HG03045 (cell line): ENCODE measurements around the gene PELO.
"Not testable (repeated sequence)": the region's sequence is repeated elsewhere in the genome, so short reads cannot be mapped to it uniquely, and the experiment has no call there.

ENCODE experiments used
- ATAC-seq: cut with Tn5 transposase; IDR thresholded peaks from one replicate; pipeline ENCODE4 v1.9.1; 2021; ENCODE audit warnings: mild to moderate bottlenecking, moderate library complexity; ENCODE audit not compliant: unreplicated experiment

The PELO gene

GRCh38 chr5:52800394-52801213, 12.9 kb downstream of the PELO start:
- ATAC-seq, result peak; percentile 42

GRCh38 chr5:52801329-52801728, 13.6 kb downstream of the PELO start:
- ATAC-seq, result no peak

DNA sequence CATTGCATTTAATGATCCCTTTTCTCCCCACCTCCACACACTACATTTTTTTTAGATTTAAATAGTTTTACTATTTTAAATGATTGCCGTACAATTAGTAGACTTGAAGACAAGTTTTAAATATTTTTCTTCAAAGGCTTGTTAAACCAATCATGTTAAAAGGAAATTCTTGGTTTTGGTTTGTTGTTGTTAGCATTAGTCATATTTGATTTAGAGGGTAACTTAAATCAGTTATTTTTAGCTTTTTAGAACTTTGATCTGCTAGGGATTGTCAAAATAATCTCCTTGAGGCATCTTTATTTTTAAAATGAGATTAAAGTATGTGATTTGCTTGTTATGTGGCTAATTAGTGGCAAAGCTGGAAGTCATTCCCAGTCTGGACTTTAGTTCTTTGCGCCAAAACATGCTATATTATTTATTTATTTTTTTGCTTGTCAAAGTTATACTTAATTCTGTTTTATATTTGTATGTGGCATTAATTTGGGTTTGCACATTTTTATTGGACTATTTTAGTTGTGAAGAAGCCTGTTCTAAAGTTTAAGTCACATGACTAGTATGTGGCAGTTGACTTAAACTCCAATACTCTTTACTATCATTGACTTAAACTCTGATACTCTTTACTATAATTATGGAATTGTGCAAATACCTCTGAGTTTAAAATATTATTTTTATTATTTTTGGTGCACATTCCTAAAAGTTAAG, 14.7 kb downstream of the PELO start:
- no peak for ATAC-seq

- ATAC-seq, result no peak
These were observed 15.2 kb downstream of the PELO start for GRCh38 chr5:52802974-52803336.

DNA sequence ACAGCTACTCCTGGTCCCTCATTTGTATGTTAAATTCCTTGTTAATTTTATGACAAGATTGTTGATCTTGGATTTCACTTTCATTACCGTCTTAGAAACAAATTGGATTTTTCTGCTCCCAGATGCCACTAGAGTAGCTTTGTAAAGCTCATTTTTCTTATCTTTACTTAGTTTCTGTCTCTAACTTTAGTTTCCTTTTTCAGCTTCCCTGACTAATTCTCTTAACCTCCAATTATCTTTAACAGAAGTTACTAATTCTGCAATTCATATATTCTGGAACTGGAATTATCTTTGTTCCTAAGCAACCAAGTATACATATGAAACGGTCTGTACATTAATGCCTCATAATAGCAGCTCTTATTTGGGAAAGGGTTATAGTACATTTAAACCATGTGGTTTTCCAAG, 16.7 kb downstream of the PELO start:
- ATAC-seq, result no peak

DNA sequence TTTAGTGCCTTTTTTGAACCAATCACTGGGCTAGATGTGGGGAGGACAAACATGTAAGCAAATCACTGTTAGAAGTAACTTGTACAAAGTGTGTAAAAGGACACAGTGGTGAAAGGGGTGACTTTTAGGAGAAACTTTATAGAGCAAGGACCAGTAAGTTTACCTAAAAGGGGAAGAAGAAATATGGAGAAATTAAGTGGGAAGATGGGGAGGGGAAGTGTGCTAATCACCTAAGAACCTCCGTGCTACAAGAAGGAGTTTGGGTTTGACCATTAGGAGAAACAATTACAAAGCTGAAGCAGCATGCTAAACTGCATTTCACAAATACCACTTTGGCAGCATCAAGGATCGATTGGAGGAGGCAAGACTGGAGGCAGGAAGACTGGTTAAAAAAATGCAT, 17.3 kb downstream of the PELO start:
- ATAC-seq, result no peak

DNA sequence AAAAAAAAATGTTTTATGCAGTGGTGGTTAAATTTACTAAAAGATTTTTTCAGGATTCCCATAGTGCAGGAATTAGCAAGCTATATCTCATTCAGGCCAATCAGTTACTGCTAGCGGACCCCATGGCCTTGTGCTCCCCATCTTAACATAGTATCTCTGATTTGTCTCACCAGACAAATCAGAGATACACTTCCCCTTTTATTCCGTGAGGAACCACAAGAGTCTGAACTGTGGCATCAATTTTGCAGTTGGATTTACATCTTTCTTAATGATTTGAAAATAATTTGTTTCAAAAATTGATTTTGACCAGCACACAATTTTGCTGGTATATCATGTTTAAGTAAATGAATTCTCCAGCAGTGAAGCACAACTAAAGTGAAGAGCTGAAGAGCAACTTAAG, 17.9 kb downstream of the PELO start:
- ATAC-seq, result no peak

GRCh38 chr5:52807037-52807436, 19.3 kb downstream of the PELO start:
- no peak for ATAC-seq

DNA sequence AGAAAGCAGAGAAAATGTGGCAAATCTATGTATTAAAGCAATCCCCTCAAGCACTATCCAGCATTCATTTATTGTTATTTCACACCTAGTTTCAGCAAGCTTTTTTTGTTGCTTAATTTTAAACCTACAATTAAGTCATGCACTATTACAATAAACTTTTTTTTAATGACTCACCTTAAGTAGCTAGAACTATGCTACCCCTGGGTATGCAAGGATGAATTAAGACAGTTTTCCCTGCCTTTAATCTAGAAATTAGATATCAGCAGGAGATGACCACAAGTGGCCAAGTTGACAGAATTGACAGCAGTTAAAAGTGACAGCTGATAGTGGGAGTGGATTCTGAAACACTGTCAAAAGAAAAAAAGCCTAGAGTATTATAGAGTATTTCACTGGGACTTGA, 20.0 kb downstream of the PELO start:
- ATAC-seq, result no peak

GRCh38 chr5:52808316-52808901, 20.7 kb downstream of the PELO start:
- ATAC-seq, result no peak

- ATAC-seq, result no peak
These were observed 22.2 kb downstream of the PELO start for GRCh38 chr5:52809884-52810283.

- no peak for ATAC-seq
These were observed 22.7 kb downstream of the PELO start for GRCh38 chr5:52810426-52810825.

- no peak for ATAC-seq
These were observed 23.5 kb downstream of the PELO start for GRCh38 chr5:52811067-52811749.

DNA sequence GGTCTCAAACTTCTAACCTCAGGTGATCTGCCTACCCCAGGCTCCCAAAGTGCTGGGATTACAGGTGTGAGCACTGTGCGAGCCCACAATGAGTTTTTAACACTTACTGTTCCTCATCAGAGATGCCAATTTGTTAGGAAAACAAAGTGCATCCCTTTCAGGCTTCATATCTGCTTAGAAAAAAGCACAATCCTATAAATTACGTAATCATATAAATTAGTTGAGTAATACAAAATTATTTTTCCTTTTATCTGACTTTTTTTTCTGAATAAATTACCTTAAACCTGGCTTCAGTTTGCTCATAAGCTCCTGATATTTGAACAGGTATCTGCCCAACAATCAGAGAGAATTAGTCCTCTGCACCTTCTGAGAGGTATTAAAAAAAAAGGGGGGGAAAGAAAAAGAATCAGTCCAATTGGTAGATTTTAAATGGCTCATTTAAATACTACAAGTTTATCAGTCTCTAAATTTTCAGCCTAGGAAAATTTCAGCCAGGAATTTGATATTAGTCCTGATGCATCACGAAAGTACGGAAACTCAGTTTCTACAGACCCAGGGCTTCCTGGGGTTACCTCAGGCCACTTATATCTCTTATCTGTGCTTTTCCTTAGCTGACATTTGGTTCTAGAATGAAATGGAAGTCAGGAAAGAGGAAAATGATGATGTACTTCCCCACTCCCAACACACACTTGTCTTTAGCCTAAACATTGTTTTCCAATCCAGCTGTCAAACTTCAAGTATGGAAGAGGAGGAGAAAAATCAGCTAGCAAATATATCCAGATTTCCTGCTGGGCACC, 26.8 kb downstream of the PELO start:
- no peak for ATAC-seq

GRCh38 chr5:52817818-52818217, 30.1 kb downstream of the PELO start:
- no peak for ATAC-seq

- no peak for ATAC-seq
These were observed 30.6 kb downstream of the PELO start for GRCh38 chr5:52818360-52818759.

- not testable (repeated sequence) for ATAC-seq
These were observed 31.1 kb downstream of the PELO start for GRCh38 chr5:52818807-52819206.

DNA sequence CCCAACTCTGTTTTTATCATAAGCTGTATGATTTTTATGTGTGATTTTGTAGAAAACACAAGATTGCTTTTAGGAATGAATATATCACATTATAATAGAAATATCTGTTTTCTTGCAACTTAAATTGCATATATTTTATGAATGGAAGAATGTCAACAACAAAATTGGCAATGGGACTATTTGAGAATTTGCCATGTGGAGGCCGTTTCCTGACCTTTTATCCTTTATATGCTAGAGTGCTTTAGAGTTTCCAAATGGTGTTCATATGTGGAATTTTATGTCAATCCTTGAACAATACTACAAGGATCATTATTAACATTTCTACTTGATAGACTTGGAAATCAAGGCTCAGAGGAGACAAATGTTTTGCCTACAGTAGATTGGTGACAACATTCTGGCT, 34.2 kb downstream of the PELO start:
- no peak for ATAC-seq

DNA sequence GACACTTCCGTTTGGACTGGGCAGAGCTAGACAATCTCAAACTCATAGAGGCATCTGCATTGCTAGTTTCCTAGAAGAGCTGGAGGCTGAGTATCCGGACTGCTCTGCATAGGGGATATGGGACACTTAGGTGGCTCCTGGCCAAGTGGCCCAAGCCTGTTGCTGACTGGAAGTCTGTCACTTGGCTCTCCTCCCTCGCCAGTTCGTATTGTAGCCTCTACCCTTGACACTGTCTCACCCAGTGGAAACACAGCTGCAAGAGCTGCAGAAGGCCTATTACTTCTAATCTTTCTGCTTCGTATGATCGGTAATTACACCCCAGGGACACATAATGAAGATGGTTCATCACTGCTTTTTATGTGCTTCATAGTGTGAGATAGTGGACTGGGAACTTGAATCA, 34.7 kb downstream of the PELO start:
- ATAC-seq, result no peak

DNA sequence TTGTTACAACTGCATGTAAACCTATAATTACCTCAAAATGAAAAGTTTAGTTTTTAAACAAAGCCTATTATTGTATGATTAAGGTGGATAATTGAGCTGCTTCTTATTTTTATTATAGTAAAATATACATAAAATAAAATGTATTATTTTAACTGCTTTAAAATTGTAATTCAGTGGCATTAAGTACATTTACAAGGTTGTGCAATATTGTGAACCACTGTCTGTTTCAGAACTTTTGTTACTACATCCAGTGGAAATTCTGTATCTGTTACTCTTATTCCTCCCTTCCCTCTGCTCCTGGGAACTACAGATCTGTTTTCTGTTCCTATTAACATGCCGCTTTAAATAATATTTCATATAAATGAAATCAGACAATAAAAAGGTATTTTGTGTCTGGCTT, 37.1 kb downstream of the PELO start:
- ATAC-seq, result no peak

DNA sequence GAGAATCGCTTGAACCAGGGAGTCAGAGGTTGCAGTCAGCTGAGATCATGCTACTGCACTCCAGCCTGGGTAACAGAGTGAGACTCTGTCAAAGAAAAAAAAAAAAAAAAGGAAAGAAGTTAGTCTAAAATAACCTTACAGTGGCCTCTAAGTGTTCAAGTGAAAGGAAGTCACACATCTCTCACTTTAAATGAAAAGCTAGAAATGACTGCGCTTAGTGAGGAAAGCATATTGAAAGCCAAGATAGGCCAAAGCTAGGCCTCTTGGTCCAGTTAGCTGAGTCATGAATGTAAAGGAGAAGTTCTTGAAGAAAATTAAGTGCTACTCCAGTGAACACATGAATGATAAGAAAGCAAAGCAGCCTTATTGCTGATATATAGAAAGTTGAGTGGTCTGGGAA, 38.1 kb downstream of the PELO start:
- peak; percentile 93 for ATAC-seq
